ENCODE results near the gene ABCB1.
"Not testable (repeated sequence)": the region's sequence is repeated elsewhere in the genome, so short reads cannot be mapped to it uniquely, and the experiment has no call there.

ABCB1 gene

DNA sequence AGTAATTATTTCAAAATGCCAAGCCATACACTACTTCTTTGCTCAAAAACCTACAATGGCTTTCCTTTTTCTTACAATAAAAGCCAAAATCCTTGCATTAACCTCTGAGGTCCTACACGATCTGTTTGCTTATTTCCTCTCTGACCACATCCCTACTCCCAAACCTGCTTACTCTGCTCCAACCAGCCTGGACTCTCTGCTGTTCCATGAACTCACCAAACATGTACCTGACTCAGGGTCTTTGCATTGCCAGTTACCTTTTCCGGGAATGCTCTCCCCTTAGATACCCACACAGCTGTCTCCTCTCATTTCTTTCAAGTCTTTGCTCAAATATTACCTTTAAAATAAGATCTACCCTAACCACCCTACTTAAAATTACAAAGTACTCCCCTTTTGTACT, 127.5 kb downstream of the ABCB1 start:
- DNase-seq (ENCODE audit: low read depth), result no peak

DNA sequence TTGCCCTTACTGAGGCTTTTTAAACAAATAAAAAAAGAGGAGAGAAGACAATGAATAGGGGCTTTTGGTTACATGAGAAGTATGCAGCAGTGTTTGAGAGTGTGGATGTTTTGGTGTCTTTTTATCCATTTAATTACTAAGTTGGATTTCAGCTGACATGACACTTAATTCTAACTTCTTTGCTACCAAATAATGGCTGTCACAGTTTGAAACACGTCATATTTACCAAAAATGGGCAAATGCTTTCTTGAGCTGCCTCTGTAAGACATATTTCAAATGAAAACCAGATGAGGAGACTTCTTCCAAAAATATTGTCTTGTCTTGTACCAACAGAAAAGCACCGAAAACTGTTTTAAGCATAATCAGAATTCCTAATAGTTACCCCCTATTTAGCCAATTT, 129.2 kb downstream of the ABCB1 start:
- no peak for DNase-seq (ENCODE audit: low read depth)

DNA sequence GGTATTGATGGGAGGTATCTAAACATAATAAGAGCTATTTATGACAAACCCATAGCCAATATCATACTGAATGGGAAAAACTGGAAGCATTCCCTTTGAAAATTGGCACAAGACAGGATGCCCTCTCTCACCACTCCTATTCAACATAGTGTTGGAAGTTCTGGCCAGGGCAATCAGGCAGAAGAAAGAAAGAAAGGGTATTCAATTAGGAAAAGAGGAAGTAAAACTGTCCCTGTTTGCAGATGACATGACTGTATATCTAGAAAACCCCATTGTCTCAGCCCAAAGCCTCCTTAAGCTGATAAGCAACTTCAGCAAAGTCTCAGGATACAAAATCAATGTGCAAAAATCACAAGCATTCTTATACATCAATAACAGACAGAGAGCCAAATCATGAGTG, 131.5 kb downstream of the ABCB1 start:
- DNase-seq (ENCODE audit: low read depth), result not testable (repeated sequence)

DNA sequence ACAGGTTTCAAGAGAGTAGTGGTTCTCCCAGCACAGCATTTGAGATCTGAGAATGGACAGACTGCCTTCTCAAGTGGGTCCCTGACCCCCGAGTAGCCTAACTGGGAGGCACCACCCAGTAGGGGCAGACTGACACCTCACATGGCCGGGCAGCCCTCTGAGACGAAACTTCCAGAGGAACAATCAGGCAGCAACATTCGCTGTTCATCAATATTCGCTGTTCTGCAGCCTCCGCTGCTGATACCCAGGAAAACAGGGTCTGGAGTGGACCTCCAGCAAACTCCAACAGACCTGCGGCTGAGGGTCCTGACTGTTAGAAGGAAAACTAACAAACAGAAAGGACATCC, 135.2 kb downstream of the ABCB1 start:
- DNase-seq (ENCODE audit: low read depth), result not testable (repeated sequence)

DNA sequence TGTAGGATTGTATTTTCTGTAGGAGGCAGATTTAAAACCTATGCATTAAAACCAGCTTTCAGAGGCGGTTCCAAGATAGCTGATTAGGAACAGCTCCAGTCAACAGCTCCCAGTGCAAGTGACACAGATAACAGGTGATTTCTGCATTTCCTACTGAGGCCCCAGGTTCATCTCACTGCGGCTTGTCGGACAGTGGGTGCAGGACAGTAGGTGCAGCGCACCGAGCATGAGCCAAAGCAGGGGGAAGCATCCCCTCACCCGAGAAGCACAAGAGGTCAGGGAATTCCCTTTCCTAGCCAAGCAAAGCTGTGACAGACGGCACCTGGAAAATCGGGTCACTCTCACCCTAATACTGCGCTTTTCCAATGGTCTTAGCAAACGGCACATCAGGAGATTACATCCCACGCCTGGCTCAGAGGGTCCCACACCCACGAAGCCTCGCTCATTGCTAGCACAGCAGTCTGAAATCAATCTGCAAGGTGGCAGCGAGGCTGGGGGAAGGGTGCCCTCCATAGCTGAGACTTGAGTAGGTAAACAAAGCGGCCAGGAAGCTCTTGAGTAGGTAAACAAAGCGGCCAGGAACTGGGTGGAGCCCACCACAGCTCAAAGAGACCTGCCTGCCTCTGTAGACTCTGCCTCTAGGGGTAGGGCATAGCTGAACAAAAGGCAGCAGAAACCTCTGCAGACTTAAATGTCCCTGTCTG, 135.7 kb downstream of the ABCB1 start:
- not testable (repeated sequence) for DNase-seq (ENCODE audit: low read depth)

DNA sequence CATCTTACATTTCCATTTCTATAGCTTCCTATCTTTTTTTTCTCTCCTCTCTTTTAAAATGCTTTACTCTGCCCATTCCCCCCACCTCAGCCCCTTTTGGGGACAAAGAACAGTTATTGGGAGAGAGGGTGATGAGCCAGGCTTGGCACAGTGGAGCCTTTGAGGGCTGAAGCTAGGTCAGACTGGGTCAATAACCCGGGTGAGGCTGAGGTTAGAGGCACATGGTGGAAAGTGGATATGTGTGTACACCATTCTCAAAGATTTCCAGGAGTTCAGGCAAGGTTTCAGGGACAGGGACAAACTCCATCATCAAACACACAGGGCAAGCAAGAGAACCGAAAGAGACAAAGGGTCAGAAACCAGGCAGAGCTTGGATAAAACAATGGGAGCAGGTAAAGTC, 136.7 kb downstream of the ABCB1 start:
- DNase-seq (ENCODE audit: low read depth), result no peak

DNA sequence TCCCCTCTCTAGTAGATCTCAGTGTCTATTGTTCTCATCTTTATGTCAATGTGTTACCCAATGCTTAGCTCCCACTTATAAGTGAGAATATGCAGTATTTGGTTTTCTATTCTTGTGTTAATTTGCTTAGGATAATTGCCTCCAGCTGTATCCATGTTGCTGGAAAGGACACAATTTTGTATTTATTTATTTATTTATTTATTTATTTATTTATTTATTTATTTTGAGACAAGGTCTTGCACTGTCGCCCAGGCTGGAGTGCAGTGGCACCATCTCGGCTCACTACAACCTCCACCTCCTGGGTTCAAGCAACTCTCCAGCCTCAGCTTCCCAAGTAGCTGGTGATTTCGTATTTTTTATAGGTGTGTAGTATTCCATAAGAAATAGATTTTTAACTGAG, 140.2 kb downstream of the ABCB1 start:
- not testable (repeated sequence) for DNase-seq (ENCODE audit: low read depth)

DNA sequence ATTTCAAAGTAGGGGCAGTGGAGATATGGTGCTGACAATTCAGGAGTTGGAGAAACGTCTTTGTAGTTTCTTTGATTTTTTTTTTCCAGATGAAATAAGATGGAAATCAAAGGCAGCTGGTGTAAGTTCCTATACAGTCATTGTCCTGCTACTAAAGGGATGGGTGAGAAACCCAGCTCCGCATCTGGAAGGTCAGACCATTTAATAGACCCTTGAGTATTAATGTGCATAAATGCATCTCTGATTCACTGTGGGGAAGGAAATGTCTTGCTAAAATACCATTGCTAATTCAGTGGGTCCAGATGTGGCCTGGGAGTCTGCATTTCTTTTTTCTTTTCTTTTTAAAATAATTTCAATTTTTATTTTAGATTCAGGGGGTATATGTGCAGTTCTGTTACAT, 140.7 kb downstream of the ABCB1 start:
- DNase-seq (ENCODE audit: low read depth), result no peak

DNA sequence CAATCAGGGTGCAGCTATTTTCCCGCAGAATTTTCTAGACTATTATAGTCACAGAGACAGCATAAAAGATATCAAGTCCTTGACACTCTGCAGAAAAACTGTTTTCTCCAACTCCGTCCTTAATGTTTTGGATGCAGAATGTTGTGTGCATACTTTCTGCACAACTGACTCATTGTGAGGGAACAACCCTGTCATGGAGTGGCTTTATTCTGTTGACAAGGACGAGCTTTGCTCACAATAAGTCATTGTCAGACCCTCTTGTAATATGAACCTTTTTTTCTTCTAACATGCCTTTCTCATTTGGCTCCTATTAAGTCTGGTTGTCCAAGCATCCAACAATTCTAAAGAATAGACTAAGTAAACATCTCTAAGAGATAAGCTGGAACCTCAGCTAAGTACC, 142.5 kb downstream of the ABCB1 start:
- DNase-seq (ENCODE audit: low read depth), result no peak

DNA sequence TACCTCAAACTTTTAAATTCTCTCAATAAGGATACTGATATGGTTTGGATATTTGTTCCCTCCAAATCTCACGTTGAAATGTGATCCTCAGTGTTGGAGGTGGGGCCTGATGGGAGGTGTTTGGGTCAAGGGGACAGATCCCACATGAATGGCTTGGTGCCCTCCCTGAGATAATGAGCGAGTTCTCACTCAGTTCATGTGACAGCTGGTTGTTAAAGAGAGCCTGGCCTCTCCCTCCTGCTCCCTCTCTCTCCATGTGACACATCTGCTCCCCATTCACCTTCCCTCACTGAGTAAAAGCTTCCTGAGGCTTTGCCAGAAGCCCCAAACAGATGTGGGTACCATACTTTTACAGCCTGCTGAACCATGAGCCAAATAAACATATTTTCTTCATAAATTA, 144.4 kb downstream of the ABCB1 start:
- no peak for DNase-seq (ENCODE audit: low read depth)
